A549 (cell line): ENCODE measurements around the gene ZNF322.
"Not testable (repeated sequence)": the region's sequence is repeated elsewhere in the genome, so short reads cannot be mapped to it uniquely, and the experiment has no call there.

ENCODE experiments used
- CEBPB ChIP-seq, 2 experiments: fragments of >200 bp in 1 of 2; sonication (Bioruptor Twin) in 1 of 2; formaldehyde crosslinking in 1 of 2; IDR thresholded peaks; 2 replicates each; pipeline ENCODE4 v1.6.1; 2012 to 2016
- EP300 ChIP-seq, 2 experiments: fragments of >200 bp; sonication (Bioruptor Twin); formaldehyde crosslinking; IDR thresholded peaks; 2 replicates in 1 of 2; 3 replicates in 1 of 2; pipeline ENCODE4 v1.6.1; 2016 to 2017
- JUN ChIP-seq, 2 experiments: fragments of >200 bp; sonication (Bioruptor Twin); formaldehyde crosslinking; IDR thresholded peaks; 2 replicates in 1 of 2; 3 replicates in 1 of 2; pipeline ENCODE4 v1.6.1; 2016 to 2017
- NR3C1 ChIP-seq: fragments of >200 bp; sonication (Bioruptor Twin); formaldehyde crosslinking; IDR thresholded peaks from 3 replicates; pipeline ENCODE4 v1.6.1; 2017
- PHF8 ChIP-seq: fragments of 200-600 bp; sonication (generic); IDR thresholded peaks from 2 replicates; pipeline ENCODE4 v1.6.1; 2016; ENCODE audit warnings: low read depth, mild to moderate bottlenecking, antibody characterized with exemption, moderate library complexity, borderline replicate concordance
- POLR2A ChIP-seq: IDR thresholded peaks from 2 replicates; pipeline ENCODE4 v1.6.1; 2012; ENCODE audit warnings: mild to moderate bottlenecking, low read length
- RAD21 ChIP-seq, 2 experiments: fragments of >200 bp in 1 of 2; sonication (Bioruptor Twin) in 1 of 2; formaldehyde crosslinking in 1 of 2; IDR thresholded peaks in 1 of 2; conservative IDR thresholded peaks in 1 of 2; 2 replicates in 1 of 2; 3 replicates in 1 of 2; pipeline ENCODE4 v1.6.1; 2012 to 2018; ENCODE audit warnings: inconsistent platforms in 1 of 2
- RCOR1 ChIP-seq: fragments of 150-350 bp; IDR thresholded peaks from 2 replicates; pipeline ENCODE4 v1.6.1; 2014; ENCODE audit warnings: antibody characterized with exemption, low read length, low read depth
- ZC3H11A ChIP-seq: fragments of 450-650 bp; IDR thresholded peaks from 2 replicates; pipeline ENCODE4 v1.6.1; 2014; ENCODE audit warnings: antibody characterized with exemption, mild to moderate bottlenecking
- TF ChIP-seq, protein P1 (sequence below): fragments of >200 bp; sonication (Bioruptor Twin); formaldehyde crosslinking; IDR thresholded peaks from 3 replicates; pipeline ENCODE4 v1.5.1; 2016
- TF ChIP-seq, protein P2 (sequence below): fragments of 200-600 bp; sonication (generic); IDR thresholded peaks from 2 replicates; pipeline ENCODE4 v1.6.1; 2016; ENCODE audit warnings: antibody characterized with exemption, mild to moderate bottlenecking, moderate library complexity
- TF ChIP-seq, protein P3 (sequence below): IDR thresholded peaks from 2 replicates; pipeline ENCODE4 v1.6.1; 2012; ENCODE audit warnings: low read depth, borderline replicate concordance
- TF ChIP-seq, protein P4 (sequence below): IDR thresholded peaks from 2 replicates; pipeline ENCODE4 v1.6.1; 2012
- TF ChIP-seq, protein P5 (sequence below): fragments of >200 bp; sonication (Bioruptor Twin); formaldehyde crosslinking; IDR thresholded peaks from 3 replicates; pipeline ENCODE4 v1.6.1; 2016

DNA sequence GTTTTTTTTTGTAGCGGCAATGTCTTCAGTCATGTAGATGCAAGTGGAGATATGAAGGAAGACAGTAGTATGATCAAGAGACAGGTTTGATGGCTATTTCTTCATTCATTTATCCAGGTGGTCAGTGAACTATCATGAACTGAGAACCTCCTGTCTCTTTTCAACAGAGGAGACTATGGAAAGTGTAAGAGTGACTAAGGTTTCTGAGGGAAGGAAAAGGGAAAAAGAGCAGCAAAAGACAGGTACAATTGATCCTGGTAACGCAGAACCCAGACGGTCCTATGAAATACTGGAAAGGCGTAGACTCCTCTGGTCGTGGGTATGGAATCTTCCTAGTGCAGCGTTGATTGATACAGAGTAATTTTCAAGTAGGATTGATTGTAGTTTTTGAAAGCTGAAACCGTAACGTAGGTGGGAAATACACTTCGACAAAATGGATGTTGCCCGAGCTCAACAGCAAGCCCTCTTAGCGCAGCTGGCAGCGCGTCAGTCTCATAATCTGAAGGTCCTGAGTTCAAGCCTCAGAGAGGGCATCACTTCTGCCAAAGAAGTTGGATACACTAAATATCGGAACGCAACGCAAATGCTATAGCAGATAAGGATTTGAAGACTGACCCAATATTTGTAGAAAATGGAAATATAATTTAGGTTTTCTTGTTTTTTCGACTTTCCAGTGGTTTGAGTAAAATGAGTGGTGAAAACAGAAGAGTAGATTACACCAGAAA is 41.6 kb upstream of the ZNF322 start:
- TF ChIP-seq, protein P1, sequence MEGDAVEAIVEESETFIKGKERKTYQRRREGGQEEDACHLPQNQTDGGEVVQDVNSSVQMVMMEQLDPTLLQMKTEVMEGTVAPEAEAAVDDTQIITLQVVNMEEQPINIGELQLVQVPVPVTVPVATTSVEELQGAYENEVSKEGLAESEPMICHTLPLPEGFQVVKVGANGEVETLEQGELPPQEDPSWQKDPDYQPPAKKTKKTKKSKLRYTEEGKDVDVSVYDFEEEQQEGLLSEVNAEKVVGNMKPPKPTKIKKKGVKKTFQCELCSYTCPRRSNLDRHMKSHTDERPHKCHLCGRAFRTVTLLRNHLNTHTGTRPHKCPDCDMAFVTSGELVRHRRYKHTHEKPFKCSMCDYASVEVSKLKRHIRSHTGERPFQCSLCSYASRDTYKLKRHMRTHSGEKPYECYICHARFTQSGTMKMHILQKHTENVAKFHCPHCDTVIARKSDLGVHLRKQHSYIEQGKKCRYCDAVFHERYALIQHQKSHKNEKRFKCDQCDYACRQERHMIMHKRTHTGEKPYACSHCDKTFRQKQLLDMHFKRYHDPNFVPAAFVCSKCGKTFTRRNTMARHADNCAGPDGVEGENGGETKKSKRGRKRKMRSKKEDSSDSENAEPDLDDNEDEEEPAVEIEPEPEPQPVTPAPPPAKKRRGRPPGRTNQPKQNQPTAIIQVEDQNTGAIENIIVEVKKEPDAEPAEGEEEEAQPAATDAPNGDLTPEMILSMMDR, result not testable (repeated sequence)
- TF ChIP-seq, protein P2, sequence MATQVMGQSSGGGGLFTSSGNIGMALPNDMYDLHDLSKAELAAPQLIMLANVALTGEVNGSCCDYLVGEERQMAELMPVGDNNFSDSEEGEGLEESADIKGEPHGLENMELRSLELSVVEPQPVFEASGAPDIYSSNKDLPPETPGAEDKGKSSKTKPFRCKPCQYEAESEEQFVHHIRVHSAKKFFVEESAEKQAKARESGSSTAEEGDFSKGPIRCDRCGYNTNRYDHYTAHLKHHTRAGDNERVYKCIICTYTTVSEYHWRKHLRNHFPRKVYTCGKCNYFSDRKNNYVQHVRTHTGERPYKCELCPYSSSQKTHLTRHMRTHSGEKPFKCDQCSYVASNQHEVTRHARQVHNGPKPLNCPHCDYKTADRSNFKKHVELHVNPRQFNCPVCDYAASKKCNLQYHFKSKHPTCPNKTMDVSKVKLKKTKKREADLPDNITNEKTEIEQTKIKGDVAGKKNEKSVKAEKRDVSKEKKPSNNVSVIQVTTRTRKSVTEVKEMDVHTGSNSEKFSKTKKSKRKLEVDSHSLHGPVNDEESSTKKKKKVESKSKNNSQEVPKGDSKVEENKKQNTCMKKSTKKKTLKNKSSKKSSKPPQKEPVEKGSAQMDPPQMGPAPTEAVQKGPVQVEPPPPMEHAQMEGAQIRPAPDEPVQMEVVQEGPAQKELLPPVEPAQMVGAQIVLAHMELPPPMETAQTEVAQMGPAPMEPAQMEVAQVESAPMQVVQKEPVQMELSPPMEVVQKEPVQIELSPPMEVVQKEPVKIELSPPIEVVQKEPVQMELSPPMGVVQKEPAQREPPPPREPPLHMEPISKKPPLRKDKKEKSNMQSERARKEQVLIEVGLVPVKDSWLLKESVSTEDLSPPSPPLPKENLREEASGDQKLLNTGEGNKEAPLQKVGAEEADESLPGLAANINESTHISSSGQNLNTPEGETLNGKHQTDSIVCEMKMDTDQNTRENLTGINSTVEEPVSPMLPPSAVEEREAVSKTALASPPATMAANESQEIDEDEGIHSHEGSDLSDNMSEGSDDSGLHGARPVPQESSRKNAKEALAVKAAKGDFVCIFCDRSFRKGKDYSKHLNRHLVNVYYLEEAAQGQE, result not testable (repeated sequence)
- TF ChIP-seq, protein P3, sequence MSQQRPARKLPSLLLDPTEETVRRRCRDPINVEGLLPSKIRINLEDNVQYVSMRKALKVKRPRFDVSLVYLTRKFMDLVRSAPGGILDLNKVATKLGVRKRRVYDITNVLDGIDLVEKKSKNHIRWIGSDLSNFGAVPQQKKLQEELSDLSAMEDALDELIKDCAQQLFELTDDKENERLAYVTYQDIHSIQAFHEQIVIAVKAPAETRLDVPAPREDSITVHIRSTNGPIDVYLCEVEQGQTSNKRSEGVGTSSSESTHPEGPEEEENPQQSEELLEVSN, result not testable (repeated sequence)
- TF ChIP-seq NR3C1; POLR2A; CEBPB (IDR thresholded peaks at IDR 0.05); RAD21 (conservative IDR thresholded peaks at IDR 0.05 in 1 of 2, IDR thresholded peaks at IDR 0.05 in 1 of 2); PHF8; EP300 (IDR thresholded peaks at IDR 0.05); RCOR1; JUN (IDR thresholded peaks at IDR 0.05); ZC3H11A: not testable (repeated sequence)
- TF ChIP-seq, protein P4, sequence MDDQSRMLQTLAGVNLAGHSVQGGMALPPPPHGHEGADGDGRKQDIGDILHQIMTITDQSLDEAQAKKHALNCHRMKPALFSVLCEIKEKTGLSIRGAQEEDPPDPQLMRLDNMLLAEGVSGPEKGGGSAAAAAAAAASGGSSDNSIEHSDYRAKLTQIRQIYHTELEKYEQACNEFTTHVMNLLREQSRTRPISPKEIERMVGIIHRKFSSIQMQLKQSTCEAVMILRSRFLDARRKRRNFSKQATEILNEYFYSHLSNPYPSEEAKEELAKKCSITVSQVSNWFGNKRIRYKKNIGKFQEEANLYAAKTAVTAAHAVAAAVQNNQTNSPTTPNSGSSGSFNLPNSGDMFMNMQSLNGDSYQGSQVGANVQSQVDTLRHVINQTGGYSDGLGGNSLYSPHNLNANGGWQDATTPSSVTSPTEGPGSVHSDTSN, result not testable (repeated sequence)
- TF ChIP-seq, protein P5, sequence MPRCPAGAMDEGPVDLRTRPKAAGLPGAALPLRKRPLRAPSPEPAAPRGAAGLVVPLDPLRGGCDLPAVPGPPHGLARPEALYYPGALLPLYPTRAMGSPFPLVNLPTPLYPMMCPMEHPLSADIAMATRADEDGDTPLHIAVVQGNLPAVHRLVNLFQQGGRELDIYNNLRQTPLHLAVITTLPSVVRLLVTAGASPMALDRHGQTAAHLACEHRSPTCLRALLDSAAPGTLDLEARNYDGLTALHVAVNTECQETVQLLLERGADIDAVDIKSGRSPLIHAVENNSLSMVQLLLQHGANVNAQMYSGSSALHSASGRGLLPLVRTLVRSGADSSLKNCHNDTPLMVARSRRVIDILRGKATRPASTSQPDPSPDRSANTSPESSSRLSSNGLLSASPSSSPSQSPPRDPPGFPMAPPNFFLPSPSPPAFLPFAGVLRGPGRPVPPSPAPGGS, result not testable (repeated sequence)
